Thyroid gland (tissue), 4 donors: Measurements from ENCODE around the gene TECPR2. TPM values are rescaled to one million over a fixed set of nuclear protein-coding genes. Genes with fewer than 3 reads are reported as not detected.

Source experiments
- DNase-seq, 2 donors: peaks; one replicate each; pipeline ENCODE4 v3.0.0-alpha.2; 2019
- H3K27ac ChIP-seq, 3 donors: fragments of 200-600 bp; sonication (generic); 1 replicate in 2 of 3; 2 replicates in 1 of 3; pipeline ENCODE4 v1.5.1; 2016 to 2019; ENCODE audit warnings: mild to moderate bottlenecking in 1 of 3, moderate library complexity in 1 of 3
- H3K27me3 ChIP-seq: fragments of 200-600 bp; sonication (generic); one replicate; pipeline ENCODE4 v1.5.1; 2019
- H3K36me3 ChIP-seq, 2 donors: fragments of 200-600 bp; sonication (generic); one replicate each; pipeline ENCODE4 v1.5.1; 2016 to 2019
- H3K4me1 ChIP-seq, 2 donors: fragments of 200-600 bp; sonication (generic); one replicate each; pipeline ENCODE4 v1.5.1; 2017 to 2019
- H3K4me3 ChIP-seq, 3 donors: fragments of 200-600 bp; sonication (generic); replicated peaks in 1 of 3; 1 replicate in 2 of 3; 2 replicates in 1 of 3; pipeline ENCODE4 v1.5.1; 2016; ENCODE audit warnings: mild to moderate bottlenecking in 1 of 3
- H3K9me3 ChIP-seq: fragments of 200-600 bp; sonication (generic); one replicate; pipeline ENCODE4 v1.5.1; 2017
- POLR2A ChIP-seq, 2 donors: fragments of 450-650 bp; IDR thresholded peaks; one replicate each; pipeline ENCODE4 v1.6.1; 2017; ENCODE audit warnings: antibody characterized with exemption in 2 of 2, mild to moderate bottlenecking in 2 of 2, moderate library complexity in 1 of 2
- WGBS, 2 donors: methylation state at CpG; one replicate each; pipeline ENCODE4 v1.1.5; 2017; 5-methylcytosine and 5-hydroxymethylcytosine counted together
- intact Hi-C: fragments of 100-400 bp; cut with DNase I; formaldehyde crosslinking; loops from one replicate; pipeline ENCODE4 v1.15.1; 2023
- total RNA-seq, 4 donors: library from RNA; depleted of rRNA; stranded (reverse); fragments of >200 nt; gene quantifications; one replicate each; pipeline ENCODE4 v1.2.3, GENCODE V29; 2016
- TF ChIP-seq, protein P1 (sequence below), 6 experiments: fragments of 200-600 bp in 3 of 6; fragments of 450-650 bp in 3 of 6; sonication (generic) in 3 of 6; IDR thresholded peaks; one replicate each; pipeline ENCODE4 v1.5.1; 2016 to 2019; ENCODE audit warnings: antibody characterized with exemption in 6 of 6, mild to moderate bottlenecking in 2 of 6, inconsistent platforms in 1 of 6, moderate library complexity in 1 of 6

The TECPR2 gene
- total RNA-seq, 4 donors from 2014 or later: 11.8 to 23.8 (median 19.0) TPM

DNA sequence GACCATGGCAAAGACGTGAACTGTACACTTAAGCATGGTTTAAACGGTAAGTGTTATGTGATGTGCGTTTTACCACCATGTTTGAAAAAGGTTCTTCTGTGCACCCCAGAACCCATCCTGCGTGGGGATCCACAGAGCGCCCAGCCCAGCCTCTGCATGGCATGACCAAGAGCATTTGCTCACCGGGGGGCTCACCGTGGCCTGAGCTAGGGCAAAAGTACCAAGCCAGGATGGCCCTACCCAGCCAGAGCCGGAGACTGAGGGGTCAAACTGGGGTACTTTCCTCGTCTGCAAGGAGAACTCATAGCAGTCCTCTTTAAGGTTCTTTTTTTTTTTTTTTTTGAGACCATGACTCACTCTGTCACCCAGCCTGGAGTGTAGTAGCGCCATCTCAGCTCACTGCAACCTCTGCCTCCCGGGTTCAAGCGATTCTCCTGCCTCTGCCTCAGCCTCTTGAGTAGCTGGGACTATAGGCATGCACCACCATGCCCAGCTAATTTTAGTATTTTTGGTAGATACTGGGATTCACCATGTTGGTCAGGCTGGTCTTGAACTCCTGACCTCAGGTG is 163.3 kb downstream of the TECPR2 start:
- TF ChIP-seq, protein P1, sequence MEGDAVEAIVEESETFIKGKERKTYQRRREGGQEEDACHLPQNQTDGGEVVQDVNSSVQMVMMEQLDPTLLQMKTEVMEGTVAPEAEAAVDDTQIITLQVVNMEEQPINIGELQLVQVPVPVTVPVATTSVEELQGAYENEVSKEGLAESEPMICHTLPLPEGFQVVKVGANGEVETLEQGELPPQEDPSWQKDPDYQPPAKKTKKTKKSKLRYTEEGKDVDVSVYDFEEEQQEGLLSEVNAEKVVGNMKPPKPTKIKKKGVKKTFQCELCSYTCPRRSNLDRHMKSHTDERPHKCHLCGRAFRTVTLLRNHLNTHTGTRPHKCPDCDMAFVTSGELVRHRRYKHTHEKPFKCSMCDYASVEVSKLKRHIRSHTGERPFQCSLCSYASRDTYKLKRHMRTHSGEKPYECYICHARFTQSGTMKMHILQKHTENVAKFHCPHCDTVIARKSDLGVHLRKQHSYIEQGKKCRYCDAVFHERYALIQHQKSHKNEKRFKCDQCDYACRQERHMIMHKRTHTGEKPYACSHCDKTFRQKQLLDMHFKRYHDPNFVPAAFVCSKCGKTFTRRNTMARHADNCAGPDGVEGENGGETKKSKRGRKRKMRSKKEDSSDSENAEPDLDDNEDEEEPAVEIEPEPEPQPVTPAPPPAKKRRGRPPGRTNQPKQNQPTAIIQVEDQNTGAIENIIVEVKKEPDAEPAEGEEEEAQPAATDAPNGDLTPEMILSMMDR (IDR thresholded peaks at IDR 0.05): no peak
- no peak for TF ChIP-seq POLR2A (IDR thresholded peaks at IDR 0.05)
- Histone ChIP-seq H3K9me3 (no peaks in the 10 kb centered on the region), H3K4me3 (no peak overlapping the region), H3K27ac (no peak overlapping the region), H3K27me3 (no peaks in the 10 kb centered on the region), H3K4me1 (peaks cover 8 to 13% of the 10 kb centered on the region in 2 donors), H3K36me3 (no peaks in the 10 kb centered on the region)
- no peak for DNase-seq
- intact Hi-C loops: no loop called here
- 85 to 87% methylated on average over 12 of the region's 12 CpGs for WGBS, 2 donors

DNA sequence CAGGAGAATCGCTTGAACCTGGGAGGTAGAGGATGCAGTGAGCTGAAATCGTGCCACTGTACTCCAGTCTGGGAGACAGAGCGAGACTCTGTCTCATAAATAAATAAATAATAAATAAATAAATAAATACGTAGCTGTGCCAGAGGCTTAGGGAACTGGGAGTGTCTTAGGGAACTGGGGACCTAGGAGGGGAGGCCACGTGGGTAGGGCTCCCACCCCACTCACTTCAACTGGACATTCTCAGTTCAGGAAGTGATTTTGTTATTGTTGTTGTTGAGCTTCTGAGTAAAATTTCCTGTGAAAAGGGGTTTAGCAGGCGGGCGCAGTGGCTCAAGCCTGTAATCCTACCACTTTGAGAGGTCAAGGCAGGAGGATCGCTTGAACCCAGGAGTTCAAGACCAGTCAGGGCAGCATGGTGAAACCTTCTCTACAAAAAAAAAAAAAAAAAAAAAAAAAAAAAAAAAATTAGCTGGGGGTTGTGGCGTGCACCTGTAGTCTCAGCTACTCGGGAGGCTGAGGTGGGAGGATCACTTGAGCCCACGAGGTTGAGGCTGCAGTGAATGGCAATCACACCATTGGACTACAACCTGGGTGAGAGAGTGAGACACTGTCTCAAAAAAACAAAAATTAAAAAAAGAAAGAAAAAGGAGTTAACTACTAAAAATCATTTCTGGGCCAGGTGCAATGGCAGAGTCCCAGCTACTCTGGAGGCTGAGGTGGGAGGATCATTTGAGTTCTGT is 165.9 kb downstream of the TECPR2 start:
- no peak for DNase-seq
- 81 to 85% methylated on average over 11 of the region's 11 CpGs for WGBS, 2 donors
- TF ChIP-seq, protein P1 (IDR thresholded peaks at IDR 0.05): no peak
- no peak for TF ChIP-seq POLR2A (IDR thresholded peaks at IDR 0.05)
- Histone ChIP-seq H3K27me3 (no peaks in the 10 kb centered on the region), H3K36me3 (no peaks in the 10 kb centered on the region), H3K4me1 (peaks cover 8 to 14% of the 10 kb centered on the region in 2 donors), H3K27ac (no peak overlapping the region), H3K4me3 (no peak overlapping the region), H3K9me3 (no peaks in the 10 kb centered on the region)
- intact Hi-C loops: no loop called here

DNA sequence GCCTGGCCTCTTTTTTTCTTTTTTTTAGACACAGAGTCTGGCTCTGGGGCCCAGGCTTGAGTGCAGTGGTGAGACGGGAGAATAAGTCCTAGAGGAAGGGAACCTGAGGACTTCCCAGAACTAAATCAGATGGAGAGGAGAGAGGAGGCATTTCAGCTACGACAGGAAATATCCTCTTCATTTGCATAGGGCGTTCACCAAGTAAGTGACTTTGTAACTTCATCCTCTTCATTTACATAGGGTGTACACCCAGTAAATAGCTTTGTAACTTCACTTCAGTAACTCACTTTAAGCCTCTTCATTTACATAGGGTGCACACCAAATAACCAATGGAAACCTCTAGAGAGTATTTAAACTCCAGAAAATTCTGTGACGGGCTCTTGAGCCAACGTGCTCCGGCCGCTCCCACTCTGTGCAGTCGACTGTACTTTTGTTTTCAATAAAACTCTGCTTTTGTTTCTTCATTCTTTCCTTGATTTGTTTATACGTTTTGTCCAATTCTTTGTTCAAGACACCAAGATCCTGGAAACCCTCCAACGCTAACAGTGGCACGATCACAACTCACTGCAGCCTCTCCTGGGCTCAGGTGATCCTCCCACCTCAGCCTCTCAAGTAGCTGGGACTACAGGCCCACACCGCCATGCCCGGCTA is 168.2 kb downstream of the TECPR2 start:
- Histone ChIP-seq H3K9me3 (no peaks in the 10 kb centered on the region), H3K27me3 (no peaks in the 10 kb centered on the region), H3K4me3 (no peak overlapping the region), H3K4me1 (peaks cover 3 to 9% of the 10 kb centered on the region in 2 donors), H3K27ac (peak overlapping the region in 2 of 3 donors; percentile 46 to 69), H3K36me3 (no peaks in the 10 kb centered on the region)
- DNase-seq: peak in 1 of 2 donors; percentile 18
- TF ChIP-seq POLR2A (IDR thresholded peaks at IDR 0.05): no peak
- TF ChIP-seq, protein P1 (IDR thresholded peaks at IDR 0.05): no peak
- WGBS, 2 donors: 24 to 37% methylated on average over 13 of the region's 13 CpGs
- intact Hi-C loops: no loop called here

DNA sequence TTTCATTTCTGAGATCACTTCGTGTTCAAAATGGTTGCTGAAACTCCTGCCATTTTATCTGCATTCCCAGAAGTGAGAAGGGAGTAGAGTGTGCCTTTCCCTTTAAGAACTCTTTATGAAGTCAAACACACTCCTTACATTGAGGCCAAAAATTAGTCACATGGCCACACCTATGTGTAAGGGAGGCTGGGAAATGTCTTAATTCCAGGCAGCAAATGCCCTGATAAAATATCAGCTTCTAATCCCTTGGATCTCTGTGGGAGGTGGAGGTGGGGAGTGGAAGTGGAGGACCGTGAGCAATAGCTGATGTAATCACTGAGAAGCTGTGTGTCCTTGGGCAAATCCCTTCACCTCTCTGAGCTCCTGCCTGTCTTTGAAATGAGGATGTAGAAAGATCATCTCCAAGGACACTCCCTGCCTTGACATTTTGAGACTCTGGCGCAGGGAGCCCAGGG is 169.5 kb downstream of the TECPR2 start:
- WGBS, 2 donors: 81 to 91% methylated on average over 3 of the region's 3 CpGs
- DNase-seq: no peak
- Histone ChIP-seq H3K27me3 (no peaks in the 10 kb centered on the region), H3K4me3 (no peak overlapping the region), H3K9me3 (no peaks in the 10 kb centered on the region), H3K4me1 (peaks cover 3 to 9% of the 10 kb centered on the region in 2 donors), H3K27ac (no peak overlapping the region), H3K36me3 (no peaks in the 10 kb centered on the region)
- intact Hi-C loops: no loop called here
- TF ChIP-seq, protein P1 (IDR thresholded peaks at IDR 0.05): no peak
